Bronchial epithelial cell (primary cell): ENCODE data around the gene ARID4B. TPM values are rescaled to one million over a fixed set of nuclear protein-coding genes. Genes with fewer than 3 reads are reported as not detected.
A peak's percentile ranks its signal among the peaks of the same experiment; 100 is the strongest.

Experiments
- DNase-seq: peaks from one replicate; pipeline ENCODE4 v3.0.0-alpha.2; 2010; ENCODE audit warnings: low read depth
- FAIRE-seq: peaks from 2 replicates; lab custom pipeline; 2011; peaks lifted over from hg19 to GRCh38; lab: Jason Lieb, UNC
- H3K27me3 ChIP-seq: 2 replicates; pipeline ENCODE4 v1.5.1; 2011; ENCODE audit warnings: low read length; ENCODE audit not compliant: control insufficient read depth, insufficient read depth
- H3K36me3 ChIP-seq: 2 replicates; pipeline ENCODE4 v1.5.1; 2011; ENCODE audit warnings: low read length; ENCODE audit not compliant: control insufficient read depth, insufficient read depth
- H3K4me3 ChIP-seq: 2 replicates; pipeline ENCODE4 v1.5.1; 2011; ENCODE audit warnings: mild to moderate bottlenecking, low read depth, low read length, control low read depth
- CTCF ChIP-seq: IDR thresholded peaks from 2 replicates; pipeline ENCODE4 v1.5.1; 2011; ENCODE audit warnings: mild to moderate bottlenecking, moderate library complexity, low read length, control low read depth, inconsistent platforms; ENCODE audit not compliant: insufficient read depth, severe bottlenecking
- total RNA-seq: library from RNA; depleted of rRNA; stranded (reverse); fragments of >200 nt; gene quantifications from 2 replicates; pipeline ENCODE4 v1.2.1, GENCODE V29; 2014

The ARID4B gene
- total RNA-seq, 1 donor from 2014 or later, result 11.8 TPM

GRCh38 chr1:235325854-235326253 is 2.1 kb downstream of the ARID4B start:
- FAIRE-seq (no peak), DNase-seq (no peak)
- H3K27me3 ChIP-seq, result no peaks in the 10 kb centered on the region
- H3K4me3 ChIP-seq, result peak overlapping the region; percentile 8
- no peaks in the 10 kb centered on the region for H3K36me3 ChIP-seq
- TF ChIP-seq CTCF, result no peak

GRCh38 chr1:235325139-235325538 is 2.8 kb downstream of the ARID4B start:
- no peak for TF ChIP-seq CTCF
- H3K4me3 ChIP-seq, result no peak overlapping the region
- H3K36me3 ChIP-seq, result no peaks in the 10 kb centered on the region
- FAIRE-seq (no peak), DNase-seq (no peak)
- H3K27me3 ChIP-seq, result no peaks in the 10 kb centered on the region

- H3K4me3 ChIP-seq, result no peak overlapping the region
- no peaks in the 10 kb centered on the region for H3K36me3 ChIP-seq
- FAIRE-seq (no peak), DNase-seq (no peak)
- TF ChIP-seq CTCF, result no peak
- no peaks in the 10 kb centered on the region for H3K27me3 ChIP-seq
Measured at GRCh38 chr1:235324296-235324695, 3.7 kb downstream of the ARID4B start.

- H3K27me3 ChIP-seq, result no peaks in the 10 kb centered on the region
- no peak overlapping the region for H3K4me3 ChIP-seq
- H3K36me3 ChIP-seq, result no peaks in the 10 kb centered on the region
- no peak for FAIRE-seq
- no peak for DNase-seq
- no peak for TF ChIP-seq CTCF
Measured at GRCh38 chr1:235320521-235321179, 7.3 kb downstream of the ARID4B start.

- Histone ChIP-seq H3K4me3 (no peak overlapping the region), H3K36me3 (no peaks in the 10 kb centered on the region), H3K27me3 (no peaks in the 10 kb centered on the region)
- TF ChIP-seq CTCF, result no peak
- DNase-seq, result no peak
- no peak for FAIRE-seq
Measured at GRCh38 chr1:235319255-235319654, 8.7 kb downstream of the ARID4B start.

GRCh38 chr1:235317168-235317567 is 10.8 kb downstream of the ARID4B start:
- no peak for FAIRE-seq
- Histone ChIP-seq H3K4me3 (no peak overlapping the region), H3K27me3 (no peaks in the 10 kb centered on the region), H3K36me3 (no peaks in the 10 kb centered on the region)
- DNase-seq, result no peak
- no peak for TF ChIP-seq CTCF
